Epithelial cell of prostate (primary cell): ENCODE measurements around the gene STYK1.

Experiments
- DNase-seq: peaks from one replicate; pipeline ENCODE4 v3.0.0-alpha.2; 2011; ENCODE audit warnings: low read depth, low spot score
- H3K27ac ChIP-seq: fragments of 450-650 bp; 2 replicates; pipeline ENCODE4 v1.5.1; 2017; ENCODE audit warnings: mild to moderate bottlenecking

STYK1 gene, protein sequence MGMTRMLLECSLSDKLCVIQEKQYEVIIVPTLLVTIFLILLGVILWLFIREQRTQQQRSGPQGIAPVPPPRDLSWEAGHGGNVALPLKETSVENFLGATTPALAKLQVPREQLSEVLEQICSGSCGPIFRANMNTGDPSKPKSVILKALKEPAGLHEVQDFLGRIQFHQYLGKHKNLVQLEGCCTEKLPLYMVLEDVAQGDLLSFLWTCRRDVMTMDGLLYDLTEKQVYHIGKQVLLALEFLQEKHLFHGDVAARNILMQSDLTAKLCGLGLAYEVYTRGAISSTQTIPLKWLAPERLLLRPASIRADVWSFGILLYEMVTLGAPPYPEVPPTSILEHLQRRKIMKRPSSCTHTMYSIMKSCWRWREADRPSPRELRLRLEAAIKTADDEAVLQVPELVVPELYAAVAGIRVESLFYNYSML

DNA sequence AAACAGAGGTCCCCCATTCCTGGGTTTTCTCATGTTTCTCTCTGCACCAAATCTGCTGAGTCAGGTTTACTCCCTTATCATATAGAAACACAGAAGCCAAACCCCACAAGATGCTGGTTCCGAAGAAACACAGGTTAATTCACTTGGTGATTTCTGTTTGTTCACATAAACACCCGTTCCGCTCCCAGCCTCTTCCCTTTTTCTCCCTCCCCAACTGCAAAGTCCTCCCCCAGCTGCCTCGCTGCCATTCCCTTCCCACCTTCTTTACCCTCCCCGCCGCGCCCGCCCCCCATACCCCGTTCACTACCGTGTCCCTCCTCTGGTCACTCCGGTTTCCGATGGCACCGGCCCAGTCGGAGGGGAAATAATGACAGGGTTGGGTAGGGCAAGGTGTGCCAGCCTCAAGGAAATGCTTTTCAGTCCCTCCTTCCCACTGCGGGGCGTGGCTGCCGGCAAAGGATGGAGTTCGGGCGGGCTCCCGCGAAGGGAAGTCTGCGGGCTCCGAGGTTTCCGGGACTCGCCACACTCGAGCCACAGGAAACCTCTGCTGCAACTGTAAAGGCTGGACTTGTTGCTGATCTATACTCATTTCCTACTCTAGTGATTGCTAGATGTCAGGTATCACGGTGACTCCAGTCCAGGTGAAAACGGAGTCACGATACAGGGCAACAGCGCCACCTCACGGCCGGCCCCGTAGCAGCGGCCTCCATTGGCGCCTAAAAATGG lies at the start of gene STYK1:
STYK1 (minus strand) TSS at position 394 of the 726 bp plus-strand sequence. CDS start 39,434 bp downstream, outside the sequence.
- peak; percentile 50 for DNase-seq
- peak within 1 kb of the TSS; percentile 92 for H3K27ac ChIP-seq

DNA sequence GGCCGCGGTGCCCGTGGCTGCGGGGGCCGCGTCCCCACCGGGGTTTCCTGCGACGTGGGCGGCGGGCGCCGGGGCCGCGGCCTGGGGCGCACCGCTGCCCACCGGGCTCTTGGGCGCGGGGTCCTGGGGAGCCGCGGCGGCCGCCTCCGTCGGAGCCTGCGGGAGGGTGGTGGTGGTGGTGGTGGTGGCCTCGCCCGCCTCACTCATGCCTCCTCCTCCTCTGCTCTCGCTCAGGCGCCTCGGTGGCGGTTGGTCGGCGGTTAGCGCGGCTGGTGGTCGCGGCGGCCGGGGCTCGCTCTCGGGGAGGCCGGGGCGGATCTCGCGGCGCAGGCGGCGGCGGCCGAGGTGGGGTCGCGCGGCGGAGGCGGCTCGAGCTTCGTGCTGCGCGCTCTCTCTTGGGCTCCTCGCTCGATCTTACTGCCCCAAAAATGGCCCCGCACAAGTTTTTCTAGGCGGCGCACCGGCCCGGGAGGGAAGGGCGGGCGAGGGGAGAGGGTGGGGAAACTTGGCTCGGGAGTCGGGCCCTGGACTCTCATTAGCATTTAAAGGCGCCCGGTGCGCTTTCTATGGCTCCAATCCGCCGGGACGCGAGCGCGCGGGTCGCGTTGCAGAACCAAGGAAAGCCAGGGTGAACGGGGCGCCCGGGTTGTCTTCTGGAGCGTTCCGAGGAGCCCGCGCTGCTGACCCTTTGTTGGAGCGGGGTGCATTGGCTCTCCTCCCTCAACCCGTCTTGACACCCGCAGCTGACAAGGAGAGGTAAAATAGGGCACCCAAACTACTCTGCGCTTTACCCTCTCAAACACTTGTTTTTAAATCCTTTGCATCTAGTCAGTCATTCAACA lies 49.3 kb upstream of the STYK1 start, which contains the start of gene YBX3:
YBX3 (minus strand) TSS at position 419 of the 842 bp plus-strand sequence; CDS start at position 207, 212 bp downstream.
- peak within 1 kb of the TSS; percentile 95 for H3K27ac ChIP-seq
- no peak for DNase-seq

DNA sequence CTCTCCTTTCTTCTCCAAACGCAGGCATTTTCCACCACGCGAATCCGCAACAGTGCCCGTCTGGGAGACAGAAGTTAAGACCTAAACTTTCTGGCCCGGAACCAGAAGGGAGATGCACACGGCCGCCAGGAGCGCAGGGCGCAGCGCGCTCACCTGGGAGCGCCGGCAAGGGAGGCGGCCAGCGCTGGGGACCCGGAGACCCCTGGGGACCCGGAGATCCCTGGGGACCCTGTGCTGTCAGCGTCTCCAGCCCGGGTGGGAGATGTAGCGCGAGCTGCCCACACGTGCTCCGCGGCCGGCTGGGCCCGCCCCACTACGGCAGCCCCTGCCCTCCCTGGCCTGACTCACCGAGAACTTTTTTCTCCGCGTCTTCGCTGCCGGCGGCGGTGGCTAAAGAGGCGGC lies 48.7 kb upstream of the STYK1 start:
- H3K27ac ChIP-seq, result peak overlapping the region; percentile 95
- DNase-seq, result no peak

DNA sequence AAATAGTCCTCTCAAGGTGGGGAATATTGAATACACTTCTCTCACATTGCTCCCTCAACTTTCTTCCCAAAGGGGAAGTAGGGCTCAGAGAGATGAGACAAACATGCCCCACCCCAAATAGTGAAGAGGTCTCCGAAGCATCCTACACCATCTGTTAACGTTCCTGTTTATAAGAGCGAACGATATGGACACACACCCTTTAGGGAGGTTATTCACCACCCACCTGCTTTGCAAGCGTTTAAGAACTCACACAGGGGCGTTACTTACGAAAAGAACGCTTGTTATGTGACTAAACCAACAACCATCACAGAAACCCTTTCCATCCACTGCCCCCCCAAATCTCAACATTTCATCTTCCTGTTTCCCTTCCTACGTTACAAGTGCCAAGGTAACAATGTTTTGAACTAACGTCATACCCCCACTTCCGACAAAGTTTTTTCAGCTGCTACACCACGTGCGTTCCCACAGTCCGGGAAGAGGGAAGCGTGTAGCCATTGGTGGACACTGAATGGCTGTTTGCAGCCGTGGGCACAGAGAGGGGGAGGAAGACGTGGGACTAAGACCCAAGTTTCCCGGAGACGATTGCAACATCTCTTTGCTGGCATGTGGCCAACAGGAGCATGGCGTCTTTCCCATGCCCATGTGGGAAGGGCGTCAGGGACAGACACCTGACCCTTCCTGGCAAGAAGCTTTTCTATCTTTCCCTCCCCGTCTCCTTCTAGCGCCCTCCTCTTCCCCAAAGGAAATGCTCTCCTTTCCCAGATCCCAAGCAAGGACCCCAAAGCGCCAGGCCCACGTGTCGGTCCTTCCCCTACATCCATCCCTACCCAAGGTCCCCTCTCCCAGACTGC lies 48.0 kb upstream of the STYK1 start:
- peak; percentile 93 for DNase-seq
- H3K27ac ChIP-seq, result peak overlapping the region; percentile 95

DNA sequence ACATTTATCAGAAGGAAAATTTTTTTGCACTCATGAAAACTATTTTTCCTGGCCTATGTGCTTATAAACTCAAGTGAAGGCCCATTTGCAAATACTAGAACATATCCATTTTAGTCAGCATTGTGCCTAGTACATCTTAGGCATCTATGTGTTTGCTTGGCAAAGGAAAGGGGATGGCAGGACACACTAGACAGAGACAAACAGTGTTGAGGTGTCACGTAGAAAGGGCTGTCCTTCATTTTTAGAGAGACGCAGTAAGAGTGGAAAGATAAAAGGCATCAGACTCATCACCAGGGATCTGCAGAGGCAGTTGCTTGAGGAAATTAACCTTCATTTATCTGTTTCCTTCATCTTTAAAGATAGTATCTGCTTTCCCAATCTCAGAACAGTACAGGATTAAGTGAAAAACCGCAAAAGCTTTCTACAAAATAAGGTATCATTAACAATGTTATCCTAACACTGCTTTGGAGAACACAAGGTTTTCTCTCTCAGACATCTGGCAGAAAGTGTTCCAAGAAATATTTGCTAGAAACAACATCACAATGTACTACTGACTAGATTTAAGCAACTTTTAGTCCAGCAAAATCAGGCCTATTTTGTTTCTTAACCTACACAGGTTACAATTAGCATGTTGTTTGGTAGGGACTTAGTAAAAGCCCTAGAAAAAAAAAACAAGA lies 47.3 kb upstream of the STYK1 start:
- peak overlapping the region; percentile 95 for H3K27ac ChIP-seq
- DNase-seq, result no peak

DNA sequence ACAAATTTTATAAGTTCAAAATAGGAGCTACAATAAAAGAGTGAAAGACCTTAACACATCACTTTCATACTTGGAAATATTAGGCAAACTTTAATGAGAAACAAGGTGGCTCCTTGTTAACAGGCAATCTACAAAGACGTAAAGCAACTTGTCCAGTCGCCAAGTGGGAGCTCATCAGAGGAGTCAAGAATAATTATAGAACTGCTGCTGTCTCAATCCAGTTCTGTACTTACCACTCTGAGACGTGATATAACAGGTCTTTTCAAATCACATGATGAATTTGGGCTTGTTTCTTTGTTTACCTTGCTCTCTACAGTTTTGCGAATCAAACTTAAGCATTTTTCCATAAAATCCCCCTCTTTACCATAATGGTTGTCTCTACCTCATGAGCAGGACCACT lies 45.6 kb upstream of the STYK1 start:
- H3K27ac ChIP-seq, result peak overlapping the region; percentile 95
- no peak for DNase-seq

DNA sequence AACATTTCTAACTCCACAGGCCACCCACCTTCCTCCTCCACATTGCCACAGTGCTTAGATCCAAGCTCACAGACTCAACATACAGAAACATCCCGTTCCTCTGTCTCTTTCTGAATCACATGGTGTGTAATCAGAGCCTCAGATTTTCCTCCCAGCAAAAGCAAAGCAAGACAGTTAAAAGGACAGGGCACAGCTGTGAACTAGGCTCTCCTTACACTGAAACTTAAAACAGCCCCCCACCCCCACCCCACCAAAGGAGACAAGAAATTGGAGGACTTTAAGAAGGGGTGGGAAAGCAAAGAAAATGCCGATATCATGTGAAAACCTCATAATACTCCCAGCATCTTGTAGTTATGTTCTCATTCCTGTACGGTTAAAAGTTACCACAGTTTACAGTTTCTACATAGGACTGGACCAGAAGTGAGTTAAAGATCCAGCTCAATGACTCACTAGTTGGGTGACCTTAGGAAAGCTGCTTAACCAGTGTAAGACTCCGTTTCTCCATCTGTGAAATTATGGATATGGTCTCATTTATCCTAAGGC lies 44.5 kb upstream of the STYK1 start:
- H3K27ac ChIP-seq, result peak overlapping the region; percentile 95
- no peak for DNase-seq

DNA sequence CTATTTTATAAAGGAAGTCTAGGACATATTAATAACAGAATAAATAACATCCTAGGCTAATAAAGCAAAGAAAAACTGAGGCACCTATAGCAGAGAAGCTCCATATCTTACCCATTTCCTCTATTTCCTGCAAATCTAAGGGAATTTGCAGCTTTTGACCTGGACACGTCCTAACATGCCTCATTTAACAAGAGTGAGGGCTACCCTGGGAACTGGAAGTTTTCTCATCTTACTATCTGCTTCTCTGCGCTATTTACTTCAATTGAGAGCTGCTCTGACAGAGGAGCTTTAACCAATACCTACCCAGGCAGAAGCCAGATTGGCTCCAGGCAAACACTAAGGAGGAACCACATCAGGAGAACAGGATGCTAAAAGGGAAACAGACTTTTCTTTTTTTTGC lies 43.6 kb upstream of the STYK1 start:
- peak overlapping the region; percentile 95 for H3K27ac ChIP-seq
- peak; percentile 73 for DNase-seq

DNA sequence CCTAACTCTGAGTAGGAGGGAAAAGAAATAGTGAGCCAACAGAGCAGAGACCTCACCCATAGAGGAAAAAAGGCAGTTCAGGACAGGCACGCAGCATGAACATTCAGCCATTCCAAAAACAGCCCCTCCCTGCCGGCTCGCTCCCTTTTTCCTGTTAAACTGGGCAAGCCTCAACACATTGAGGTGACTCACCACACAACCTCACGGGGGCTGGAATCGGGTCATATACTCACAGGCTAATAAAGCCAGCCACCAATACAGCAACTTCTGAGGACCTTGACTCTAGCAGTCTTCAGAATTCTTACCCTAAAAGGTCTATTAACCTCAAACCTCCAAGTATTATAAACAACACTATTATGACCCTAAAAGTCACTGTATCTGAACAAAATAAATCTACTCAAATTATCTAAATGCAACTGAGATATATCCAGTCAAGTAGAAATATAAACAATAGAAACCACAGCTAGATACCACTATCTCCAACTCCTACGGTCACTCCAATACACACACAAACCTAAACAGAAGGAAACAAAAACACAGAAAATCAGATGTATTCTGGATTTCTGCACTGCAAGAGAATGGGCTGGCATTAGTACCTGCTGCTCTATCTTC lies 43.0 kb upstream of the STYK1 start:
- peak; percentile 90 for DNase-seq

DNA sequence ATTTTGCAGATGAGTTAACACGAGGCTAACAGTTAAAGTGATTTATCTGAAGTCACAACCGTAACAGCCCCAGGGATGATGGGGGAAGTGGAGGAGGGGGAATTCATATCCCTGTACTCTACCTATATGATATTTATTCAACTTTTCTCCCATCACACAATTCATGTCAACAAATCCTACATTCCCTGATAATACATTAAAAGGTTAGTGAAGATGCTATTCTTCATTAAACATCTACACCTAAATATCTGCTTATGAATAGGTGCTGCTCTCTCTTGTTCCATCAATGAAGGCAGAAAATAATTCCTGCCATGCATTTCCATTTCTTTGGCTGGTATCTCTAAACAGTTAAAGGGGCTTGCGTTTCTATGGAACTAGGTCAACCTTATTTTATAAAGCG lies 42.4 kb upstream of the STYK1 start:
- H3K27ac ChIP-seq, result peak overlapping the region; percentile 95
- DNase-seq, result no peak

More for the DNA sequence above, 43.0 kb upstream of the STYK1 start:
- H3K27ac ChIP-seq, result peak overlapping the region; percentile 95

DNA sequence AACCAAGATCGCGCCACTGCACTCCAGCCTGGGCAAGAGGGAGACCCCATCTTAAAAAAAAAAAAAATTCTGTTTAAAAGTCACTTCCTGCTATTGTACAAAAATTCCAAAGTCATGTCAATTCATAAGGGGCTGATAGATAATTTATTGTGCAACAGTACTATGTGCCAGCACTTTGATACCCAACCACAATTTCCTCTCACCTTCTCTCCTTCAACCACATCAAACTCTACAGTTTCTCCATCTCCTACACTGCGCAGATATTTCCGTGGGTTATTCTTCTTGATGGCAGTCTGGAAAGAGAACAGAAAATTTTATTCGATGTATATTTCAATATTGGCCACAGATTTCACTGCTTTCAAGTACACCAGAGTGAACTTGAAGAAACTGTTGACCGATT lies 41.6 kb upstream of the STYK1 start:
- DNase-seq, result no peak
- peak overlapping the region; percentile 95 for H3K27ac ChIP-seq

DNA sequence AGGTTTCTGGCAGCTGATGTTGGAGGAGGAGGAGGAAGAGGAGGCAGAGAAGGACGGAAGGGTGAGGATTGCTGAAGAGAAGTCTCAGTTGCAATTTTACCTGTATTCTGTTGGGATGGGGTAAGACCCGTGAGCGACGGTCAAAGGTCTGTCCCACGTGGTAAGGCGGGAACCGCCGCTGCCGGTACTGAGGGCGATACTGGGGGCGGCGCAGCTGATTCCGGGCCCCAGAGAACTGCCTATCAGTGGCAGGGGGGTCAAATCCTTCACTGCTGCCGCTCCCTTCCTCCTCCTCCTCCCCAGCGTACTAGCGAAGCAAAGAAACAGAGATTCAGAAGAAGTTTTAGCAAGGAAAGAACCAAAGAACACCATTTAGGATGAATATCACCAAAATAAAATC lies 36.0 kb upstream of the STYK1 start:
- no peak for DNase-seq
- H3K27ac ChIP-seq, result no peak overlapping the region

DNA sequence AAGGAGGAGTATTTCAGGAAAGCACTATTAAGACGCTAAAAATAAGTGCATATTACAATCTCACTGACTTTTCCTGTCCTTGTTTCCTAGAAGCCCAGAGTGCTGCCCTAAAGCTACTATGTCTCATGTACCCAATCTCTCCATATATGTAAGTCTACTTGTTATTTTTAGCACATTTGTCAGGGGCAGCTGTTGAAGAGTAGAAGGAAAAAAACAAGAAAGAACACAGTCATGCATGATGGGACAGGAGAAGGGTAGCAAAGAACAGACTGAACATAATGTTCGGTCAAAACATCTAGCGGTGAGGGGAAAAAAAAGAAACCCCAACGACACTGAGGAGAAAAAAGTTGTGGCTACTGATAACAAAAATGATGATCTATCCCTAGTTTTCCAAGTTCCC lies 35.0 kb upstream of the STYK1 start:
- no peak for DNase-seq
- no peak overlapping the region for H3K27ac ChIP-seq

DNA sequence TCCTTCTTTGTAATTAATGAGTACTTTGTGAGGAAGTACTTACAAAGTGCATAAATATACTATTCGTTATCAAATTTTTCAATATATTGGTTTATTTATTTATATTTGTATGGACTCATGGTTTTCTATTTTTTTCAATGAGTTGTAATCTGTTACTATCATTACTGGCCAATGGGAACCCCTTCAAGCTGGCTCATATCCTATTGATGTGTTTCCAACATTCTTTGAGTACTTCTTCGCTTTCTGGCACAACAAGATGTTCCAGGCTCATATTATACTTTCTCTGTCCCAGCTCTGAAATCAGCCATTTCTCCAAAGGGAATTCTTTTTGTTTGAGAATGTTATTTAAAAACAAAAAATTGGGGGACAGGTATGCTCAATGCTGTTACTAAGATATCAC lies 31.8 kb upstream of the STYK1 start:
- H3K27ac ChIP-seq, result no peak overlapping the region

DNA sequence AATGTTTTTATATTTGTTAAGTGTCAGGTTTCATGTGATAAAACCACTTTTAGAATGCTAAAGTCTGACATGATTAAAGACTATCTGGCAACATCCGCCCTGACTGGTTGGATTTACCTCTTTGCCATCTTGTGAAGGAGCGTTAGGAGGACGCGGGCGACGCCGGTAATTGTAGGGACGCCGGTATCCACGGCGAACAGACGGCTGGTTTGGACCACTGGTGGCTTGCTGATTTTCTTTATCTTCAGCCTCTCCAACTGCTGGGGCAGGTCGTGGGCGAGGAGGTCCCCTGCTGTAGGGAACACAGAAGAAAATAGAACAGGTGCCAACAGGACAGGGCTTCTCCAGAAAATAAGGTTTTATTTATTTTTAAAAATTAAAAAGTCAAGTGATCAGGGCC lies 28.0 kb upstream of the STYK1 start:
- no peak for DNase-seq
- H3K27ac ChIP-seq, result no peak overlapping the region

More for the DNA sequence above, 31.8 kb upstream of the STYK1 start:
- no peak for DNase-seq

DNA sequence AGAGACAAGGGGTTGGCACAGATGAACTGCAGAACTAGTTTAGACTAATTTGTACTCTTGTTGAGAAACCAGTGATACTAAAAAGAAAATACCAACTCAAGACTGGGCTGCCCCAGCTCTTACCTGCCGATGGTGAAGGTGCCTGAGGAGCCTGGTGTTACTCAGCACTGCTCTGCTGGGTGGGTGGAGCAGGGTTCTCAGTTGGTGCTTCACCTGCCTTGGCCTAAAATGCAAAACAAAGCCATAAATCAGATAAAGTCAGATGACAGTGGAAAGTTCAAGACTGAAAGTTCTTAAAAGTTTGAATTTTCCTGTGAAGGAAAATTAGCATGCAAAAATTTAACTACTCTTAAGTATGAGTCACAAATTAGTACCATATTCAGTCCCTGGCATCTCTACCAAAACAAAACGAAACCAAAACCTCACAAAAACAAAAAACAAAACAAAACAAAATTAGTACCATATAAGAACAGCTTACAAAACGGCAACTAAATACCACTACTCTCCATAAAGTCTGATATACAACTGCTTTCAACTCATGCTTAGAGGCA lies 27.4 kb upstream of the STYK1 start:
- no peak overlapping the region for H3K27ac ChIP-seq
- no peak for DNase-seq

DNA sequence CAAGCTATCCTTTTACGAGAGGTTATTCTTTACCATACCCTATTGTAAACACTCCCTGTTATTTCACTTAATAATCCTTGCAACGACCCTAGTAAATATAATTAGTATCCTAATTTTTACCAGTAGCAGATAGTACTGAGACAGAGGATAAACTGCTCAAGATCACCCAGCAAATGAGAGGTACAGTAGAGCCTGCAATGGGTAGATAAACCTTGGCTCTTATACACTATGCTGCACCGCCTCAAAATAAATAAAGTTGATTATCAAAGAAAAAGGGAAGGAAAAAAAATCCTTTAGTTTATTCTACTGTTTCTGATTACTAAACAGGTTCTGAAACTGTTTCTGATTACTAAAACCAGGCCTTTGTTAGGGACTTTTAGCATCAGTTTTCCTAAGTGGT lies 26.7 kb upstream of the STYK1 start:
- H3K27ac ChIP-seq, result no peak overlapping the region
- DNase-seq, result no peak

DNA sequence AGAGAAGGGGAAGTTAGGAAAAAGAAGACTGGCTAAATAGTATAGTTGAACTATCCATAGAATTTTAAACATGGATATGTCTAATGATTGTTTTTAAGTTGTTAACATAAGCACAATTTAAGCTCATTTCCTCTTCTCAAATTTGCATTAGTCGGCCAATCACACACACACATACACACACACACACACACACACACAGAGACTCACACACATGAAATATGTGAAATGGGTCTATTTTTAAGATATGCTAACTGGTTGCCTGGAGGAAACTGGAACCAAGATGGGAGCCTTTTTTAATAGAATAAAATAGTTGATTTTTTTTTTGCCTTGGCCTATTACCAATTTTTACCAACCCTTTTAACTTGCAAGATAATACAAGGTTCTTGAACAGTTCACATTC lies 24.0 kb upstream of the STYK1 start:
- no peak for DNase-seq
- no peak overlapping the region for H3K27ac ChIP-seq
